HCT116 (cell line): ENCODE results near the gene CLCA2. TPM values are rescaled to one million over a fixed set of nuclear protein-coding genes. Genes with fewer than 3 reads are reported as not detected.

ENCODE experiments used
- ATAC-seq: fragments of 200-7000 bp; cut with Tn5 transposase; 2 replicates; pipeline ENCODE4 v1.9.1; 2020; ENCODE audit warnings: mild to moderate bottlenecking, moderate library complexity
- BruUV-seq: library from RNA; stranded (reverse); fragments of 400-500 nt; replicated peaks from 2 replicates; lab custom pipeline; 2021; lab: Mats Ljungman, UMichigan
- CTCF ChIA-PET: fragments of 300-600 bp; sonication (Branson Sonifier 250); formaldehyde crosslinking; loops from one replicate; lab custom pipeline; 2021; ENCODE audit warnings: antibody characterized with exemption; lab: Charles Lee
- POLR2A ChIA-PET: fragments of 300-600, 350-600 bp; sonication (Branson Sonifier 250); formaldehyde crosslinking; loops from one replicate; lab custom pipeline; 2021; ENCODE audit warnings: antibody characterized with exemption; lab: Charles Lee
- RAD21 ChIA-PET, 2 experiments: fragments of 300-600 bp; sonication (Branson Sonifier 250); formaldehyde crosslinking; loops; one replicate each; lab custom pipeline; 2023; ENCODE audit warnings: low total read pairs in 2 of 2; ENCODE audit not compliant: uncharacterized antibody in 2 of 2, unreplicated experiment in 2 of 2, low non-redundant PET in 1 of 2; lab: Charles Lee
- DNase-seq: peaks from one replicate; pipeline ENCODE4 v3.0.0-alpha.2; 2010; ENCODE audit warnings: low read depth, low spot score
- H2AFZ ChIP-seq: fragments of 200-600 bp; shearing (Covaris generic), sonication (generic); 2 replicates; pipeline ENCODE4 v1.6.1; 2017; ENCODE audit warnings: low read depth, mixed run types, mixed read lengths, antibody characterized with exemption, low read length; ENCODE audit not compliant: poor library complexity, severe bottlenecking
- H3K27ac ChIP-seq: 2 replicates; pipeline ENCODE4 v1.5.1; 2012; ENCODE audit warnings: low read depth, low read length
- H3K27me3 ChIP-seq: fragments of 200-600 bp; sonication (generic); 2 replicates; pipeline ENCODE4 v1.6.1; 2016; ENCODE audit warnings: mixed run types, low read length, mixed read lengths; ENCODE audit not compliant: insufficient read depth
- H3K36me3 ChIP-seq, 2 experiments: fragments of 200-500 bp in 1 of 2; fragments of 200-600 bp in 1 of 2; sonication (Bioruptor generic) in 1 of 2; sonication (generic) in 1 of 2; 2 replicates each; pipeline versions ENCODE4 v1.5.1 to v1.6.1; 2014 to 2016; ENCODE audit warnings: low read length in 2 of 2, inconsistent platforms in 1 of 2, mixed read lengths in 1 of 2, mixed run types in 1 of 2; ENCODE audit not compliant: insufficient read depth in 2 of 2, control insufficient read depth in 1 of 2
- H3K4me1 ChIP-seq, 2 experiments: fragments of 200-600 bp in 1 of 2; sonication (generic) in 1 of 2; 2 replicates each; pipeline versions ENCODE4 v1.5.1 to v1.6.1; 2012 to 2017; ENCODE audit warnings: low read length in 2 of 2, inconsistent platforms in 1 of 2, mild to moderate bottlenecking in 1 of 2, mixed read lengths in 1 of 2, mixed run types in 1 of 2, moderate library complexity in 1 of 2; ENCODE audit not compliant: insufficient read depth in 2 of 2, control insufficient read depth in 1 of 2
- H3K4me2 ChIP-seq: fragments of 200-600 bp; sonication (generic); 2 replicates; pipeline ENCODE4 v1.6.1; 2017; ENCODE audit warnings: mixed run types, low read length, mixed read lengths
- H3K4me3 ChIP-seq, 2 experiments: fragments of 200-600 bp in 1 of 2; sonication (generic) in 1 of 2; replicated peaks in 1 of 2; 2 replicates each; pipeline ENCODE4 v1.5.1; 2011 to 2016; ENCODE audit warnings: low read length in 2 of 2, control low read depth in 1 of 2, low read depth in 1 of 2, mild to moderate bottlenecking in 1 of 2, mixed read lengths in 1 of 2, mixed run types in 1 of 2
- H3K79me2 ChIP-seq: fragments of 200-600 bp; sonication (generic); 2 replicates; pipeline ENCODE4 v1.6.1; 2017; ENCODE audit warnings: mild to moderate bottlenecking, mixed run types, low read length, moderate library complexity, mixed read lengths; ENCODE audit not compliant: insufficient read depth
- H3K9ac ChIP-seq: fragments of 200-600 bp; sonication (generic); 2 replicates; pipeline ENCODE4 v1.6.1; 2016; ENCODE audit warnings: low read length, mixed read lengths
- H3K9me2 ChIP-seq: fragments of 200-600 bp; sonication (generic), shearing (Covaris generic); 2 replicates; pipeline ENCODE4 v1.6.1; 2017; ENCODE audit warnings: mixed run types, mild to moderate bottlenecking, moderate library complexity; ENCODE audit not compliant: insufficient read depth
- H3K9me3 ChIP-seq, 2 experiments: fragments of 200-500 bp in 1 of 2; fragments of 200-600 bp in 1 of 2; sonication (Bioruptor generic) in 1 of 2; sonication (generic) in 1 of 2; 2 replicates each; pipeline ENCODE4 v1.6.1; 2014 to 2017; ENCODE audit warnings: low read length in 2 of 2, mixed read lengths in 2 of 2, inconsistent platforms in 1 of 2, low read depth in 1 of 2, mild to moderate bottlenecking in 1 of 2, mixed run types in 1 of 2, moderate library complexity in 1 of 2; ENCODE audit not compliant: control insufficient read depth in 1 of 2, insufficient read depth in 1 of 2
- H4K20me1 ChIP-seq: fragments of 200-600 bp; sonication (generic), shearing (Covaris generic); 2 replicates; pipeline ENCODE4 v1.6.1; 2017; ENCODE audit warnings: mixed run types, mild to moderate bottlenecking, moderate library complexity; ENCODE audit not compliant: insufficient read depth
- ATF3 ChIP-seq: IDR thresholded peaks from 2 replicates; pipeline ENCODE4 v1.6.1; 2012
- CTCF ChIP-seq, 3 experiments: fragments of 200-600 bp in 1 of 3; sonication (generic) in 1 of 3; IDR thresholded peaks in 2 of 3; conservative IDR thresholded peaks in 1 of 3; 2 replicates each; pipeline ENCODE4 v1.5.1; 2012 to 2017; ENCODE audit warnings: low read depth in 2 of 3, low read length in 2 of 3, antibody characterized with exemption in 1 of 3, borderline replicate concordance in 1 of 3, control low read depth in 1 of 3, mild to moderate bottlenecking in 1 of 3, mixed read lengths in 1 of 3, mixed run types in 1 of 3, moderate library complexity in 1 of 3; ENCODE audit not compliant: insufficient read depth in 1 of 3
- ELF1 ChIP-seq: IDR thresholded peaks from 2 replicates; pipeline ENCODE4 v1.6.1; 2012; ENCODE audit warnings: low read depth, borderline replicate concordance
- FOSL1 ChIP-seq: IDR thresholded peaks from 2 replicates; pipeline ENCODE4 v1.6.1; 2012; ENCODE audit warnings: low read depth
- POLR2A ChIP-seq: IDR thresholded peaks from 2 replicates; pipeline ENCODE4 v1.7.0; 2011; ENCODE audit warnings: borderline replicate concordance; ENCODE audit not compliant: insufficient read depth, insufficient read length; ENCODE audit errors: extremely low read depth
- POLR2AphosphoS5 ChIP-seq: IDR thresholded peaks from 2 replicates; pipeline ENCODE4 v1.6.1; 2011; ENCODE audit warnings: mild to moderate bottlenecking, low read depth, low read length, moderate library complexity
- SIN3A ChIP-seq: IDR thresholded peaks from 2 replicates; pipeline ENCODE4 v1.6.1; 2012; ENCODE audit warnings: low read depth
- SP1 ChIP-seq: IDR thresholded peaks from 2 replicates; pipeline ENCODE4 v1.6.1; 2012; ENCODE audit warnings: low read depth
- SRF ChIP-seq: IDR thresholded peaks from 2 replicates; pipeline ENCODE4 v1.6.1; 2012; ENCODE audit warnings: low read depth
- ZFX ChIP-seq: fragments of 450-650 bp; IDR thresholded peaks from 2 replicates; pipeline ENCODE4 v1.6.1; 2017
- intact Hi-C: fragments of 100-400 bp; cut with micrococcal nuclease; formaldehyde crosslinking; loops from 2 replicates; pipeline ENCODE4 v1.10.0; 2022
- total RNA-seq: library from RNA; stranded (reverse); gene quantifications from one replicate; pipeline ENCODE4 v1.2.1, GENCODE V29; 2021; ENCODE audit not compliant: unreplicated experiment

Gene CLCA2
- total RNA-seq, 1 experiment from 2014 or later: not detected

GRCh38 chr1:86410879-86411278, 13.1 kb upstream of the CLCA2 start:
- no peak for TF ChIP-seq ZFX
- no peak for TF ChIP-seq SIN3A
- no peak for TF ChIP-seq POLR2A
- no peak for TF ChIP-seq CTCF (IDR thresholded peaks at IDR 0.05 in 2 of 3, conservative IDR thresholded peaks at IDR 0.05 in 1 of 3; ENCODE audit: borderline replicate concordance in 1 of 3, insufficient read depth in 1 of 3, low read depth in 2 of 3, low read length in 2 of 3)
- TF ChIP-seq ATF3: no peak
- no peak for TF ChIP-seq SRF
- Histone ChIP-seq H3K9me2 (no peaks in the 10 kb centered on the region), H3K79me2 (no peaks in the 10 kb centered on the region), H3K9ac (no peak overlapping the region), H3K27ac (no peak overlapping the region), H4K20me1 (no peaks in the 10 kb centered on the region), H3K4me3 (no peak overlapping the region), H3K36me3 (no peaks in the 10 kb centered on the region), H2AFZ (no peak overlapping the region), H3K9me3 (no peaks in the 10 kb centered on the region), H3K4me2 (no peak overlapping the region), H3K4me1 (no peaks in the 10 kb centered on the region), H3K27me3 (no peaks in the 10 kb centered on the region)
- DNase-seq (no peak), ATAC-seq (no peak)
- POLR2A ChIA-PET: no interaction called here
- RAD21 ChIA-PET: no interaction called here
- CTCF ChIA-PET: no interaction called here
- BruUV-seq: no TSS peak
- intact Hi-C loops: no loop called here

GRCh38 chr1:86416343-86416742, 7.6 kb upstream of the CLCA2 start:
- Histone ChIP-seq H3K4me2 (no peak overlapping the region), H3K9ac (no peak overlapping the region), H3K9me3 (no peaks in the 10 kb centered on the region), H4K20me1 (no peaks in the 10 kb centered on the region), H3K27ac (no peak overlapping the region), H3K4me3 (no peak overlapping the region), H3K27me3 (no peaks in the 10 kb centered on the region), H3K36me3 (no peaks in the 10 kb centered on the region), H3K4me1 (no peaks in the 10 kb centered on the region), H2AFZ (no peak overlapping the region), H3K79me2 (no peaks in the 10 kb centered on the region), H3K9me2 (no peaks in the 10 kb centered on the region)
- intact Hi-C loops: loop anchor here (5.0 kb wide), 1 partner anchor 271 kb away; no protein-coding TSS in a partner anchor
- TF ChIP-seq ELF1: no peak
- TF ChIP-seq FOSL1: no peak
- no peak for TF ChIP-seq POLR2AphosphoS5
- no peak for TF ChIP-seq SP1
- TF ChIP-seq CTCF (IDR thresholded peaks at IDR 0.05 in 2 of 3, conservative IDR thresholded peaks at IDR 0.05 in 1 of 3; ENCODE audit: borderline replicate concordance in 1 of 3, insufficient read depth in 1 of 3, low read depth in 2 of 3, low read length in 2 of 3): no peak
- ChIA-PET RAD21 (no interaction called here), CTCF (no interaction called here), POLR2A (interaction anchor here (0.9 kb wide), 1 partner anchor 20 kb away, joined by 5 read pairs; the partner anchor contains the start of gene ODF2L)
- no peak for DNase-seq
- ATAC-seq: no peak
- BruUV-seq: no TSS peak
